CD4-positive, alpha-beta memory T cell (primary cell): Measurements from ENCODE around the gene FAAP20. TPM values are rescaled to one million over a fixed set of nuclear protein-coding genes. Genes with fewer than 3 reads are reported as not detected.

ENCODE experiments used
- CTCF ChIA-PET: fragments of 350-600 bp; sonication (Branson Sonifier 250); formaldehyde crosslinking; loops from one replicate; lab custom pipeline; 2021; ENCODE audit warnings: inconsistent platforms; ENCODE audit not compliant: partially characterized antibody; lab: Charles Lee
- POLR2A ChIA-PET: fragments of 350-600 bp; sonication (Branson Sonifier 250); formaldehyde crosslinking; loops from one replicate; lab custom pipeline; 2021; ENCODE audit not compliant: partially characterized antibody; lab: Charles Lee
- DNase-seq, 5 donors: peaks; one replicate each; pipeline versions ENCODE4 v3.0.0 to v3.0.0-alpha.2; 2020 to 2022; ENCODE audit warnings: mixed read lengths in 1 of 5
- H3K27ac ChIP-seq: one replicate; pipeline ENCODE4 v1.7.0; 2013; ENCODE audit warnings: low read depth, low read length
- H3K27me3 ChIP-seq: 2 replicates; pipeline ENCODE4 v1.7.0; 2013; ENCODE audit warnings: mild to moderate bottlenecking, low read length, moderate library complexity; ENCODE audit not compliant: insufficient read depth
- H3K36me3 ChIP-seq: 2 replicates; pipeline ENCODE4 v1.7.0; 2013; ENCODE audit warnings: mild to moderate bottlenecking, low read length, moderate library complexity; ENCODE audit not compliant: insufficient read depth
- H3K4me1 ChIP-seq: 2 replicates; pipeline ENCODE4 v1.7.0; 2013; ENCODE audit warnings: mild to moderate bottlenecking, low read length, moderate library complexity; ENCODE audit not compliant: insufficient read depth
- H3K4me3 ChIP-seq, 2 donors: one replicate each; pipeline ENCODE4 v1.7.0; 2013; ENCODE audit warnings: low read length in 2 of 2, mild to moderate bottlenecking in 1 of 2
- H3K9me3 ChIP-seq, 2 donors: one replicate each; pipeline ENCODE4 v1.7.0; 2013; ENCODE audit warnings: low read length in 2 of 2, control low read depth in 1 of 2; ENCODE audit not compliant: control insufficient read depth in 1 of 2
- H3K27ac Mint-ChIP-seq, 7 donors: one replicate each; pipeline ENCODE4 v1.8.0; 2020 to 2021; ENCODE audit warnings: mixed read lengths in 7 of 7, mild to moderate bottlenecking in 6 of 7, inconsistent platforms in 3 of 7, moderate library complexity in 3 of 7
- H3K27me3 Mint-ChIP-seq, 2 donors: one replicate each; pipeline ENCODE4 v1.8.0; 2020 to 2021; ENCODE audit warnings: mixed read lengths in 2 of 2
- H3K36me3 Mint-ChIP-seq, 2 donors: one replicate each; pipeline ENCODE4 v1.8.0; 2020 to 2021; ENCODE audit warnings: mixed read lengths in 2 of 2, inconsistent platforms in 1 of 2, mild to moderate bottlenecking in 1 of 2
- H3K4me1 Mint-ChIP-seq, 4 donors: one replicate each; pipeline ENCODE4 v1.8.0; 2020 to 2021; ENCODE audit warnings: mixed read lengths in 4 of 4, mild to moderate bottlenecking in 1 of 4
- H3K4me3 Mint-ChIP-seq, 8 donors: one replicate each; pipeline ENCODE4 v1.8.0; 2020 to 2021; ENCODE audit warnings: mixed read lengths in 8 of 8, mild to moderate bottlenecking in 7 of 8, moderate library complexity in 6 of 8, inconsistent platforms in 3 of 8
- H3K9me3 Mint-ChIP-seq, 8 donors: one replicate each; pipeline ENCODE4 v1.8.0; 2020 to 2021; ENCODE audit warnings: mixed read lengths in 8 of 8, mild to moderate bottlenecking in 5 of 8, inconsistent platforms in 3 of 8, moderate library complexity in 1 of 8
- intact Hi-C: fragments of 100-400 bp; cut with micrococcal nuclease; formaldehyde crosslinking; loops from one replicate; pipeline ENCODE4 v1.15.1; 2023
- polyA plus RNA-seq, 2 donors: library from polyadenylated mRNA; unstranded; fragments of 300-500 nt; fragmentation: Illumina TruSeq; gene quantifications; one replicate each; pipeline ENCODE4 v1.2.3, GENCODE V29; 2021
- total RNA-seq, 2 experiments: library from RNA; stranded (reverse); gene quantifications; one replicate each; pipeline ENCODE4 v1.2.3, GENCODE V29; 2021

FAAP20 gene
- total and polyA plus RNA-seq, 4 experiments from 2014 or later: 38.4 to 58.9 (median 47.5) TPM

- no peak overlapping the region for H3K4me3 ChIP-seq
- H3K27me3 ChIP-seq: no peaks in the 10 kb centered on the region
- peaks cover 5 to 27% of the 10 kb centered on the region in 2 donors for H3K36me3 Mint-ChIP-seq
- H3K9me3 Mint-ChIP-seq: peaks cover 0 to 1% (median 0%) of the 10 kb centered on the region in 8 donors
- H3K27me3 Mint-ChIP-seq: no peaks in the 10 kb centered on the region
- H3K9me3 ChIP-seq: no peaks in the 10 kb centered on the region
- H3K4me1 ChIP-seq: peaks cover 4% of the 10 kb centered on the region
- ChIA-PET POLR2A (no interaction called here), CTCF (interaction anchor here (2.1 kb wide), 1 partner anchor 10 kb away, joined by 7 read pairs; no protein-coding TSS in a partner anchor)
- H3K4me1 Mint-ChIP-seq: peaks cover 5 to 8% (median 6%) of the 10 kb centered on the region in 4 donors
- intact Hi-C loops: no loop called here
- no peak overlapping the region for H3K27ac Mint-ChIP-seq
- H3K4me3 Mint-ChIP-seq: no peak overlapping the region
- peaks cover 10% of the 10 kb centered on the region for H3K36me3 ChIP-seq
- DNase-seq: no peak
- no peak overlapping the region for H3K27ac ChIP-seq
These were observed 10.0 kb downstream of the FAAP20 start for GRCh38 chr1:2184531-2184930.

- DNase-seq: no peak
- peaks cover 0 to 4% (median 2%) of the 10 kb centered on the region in 4 donors for H3K4me1 Mint-ChIP-seq
- peaks cover 5 to 27% of the 10 kb centered on the region in 2 donors for H3K36me3 Mint-ChIP-seq
- no peaks in the 10 kb centered on the region for H3K9me3 ChIP-seq
- H3K9me3 Mint-ChIP-seq: peaks cover 0 to 1% (median 0%) of the 10 kb centered on the region in 8 donors
- POLR2A ChIA-PET: no interaction called here
- H3K27me3 ChIP-seq: no peaks in the 10 kb centered on the region
- H3K4me3 ChIP-seq: no peak overlapping the region
- no peak overlapping the region for H3K27ac Mint-ChIP-seq
- H3K27ac ChIP-seq: no peak overlapping the region
- H3K4me3 Mint-ChIP-seq: no peak overlapping the region
- no peaks in the 10 kb centered on the region for H3K4me1 ChIP-seq
- no peaks in the 10 kb centered on the region for H3K27me3 Mint-ChIP-seq
- intact Hi-C loops: no loop called here
- CTCF ChIA-PET: interaction anchor here (2.1 kb wide), 1 partner anchor 10 kb away, joined by 7 read pairs; no protein-coding TSS in a partner anchor
- peaks cover 10% of the 10 kb centered on the region for H3K36me3 ChIP-seq
These were observed 10.6 kb downstream of the FAAP20 start for GRCh38 chr1:2183937-2184334.

GRCh38 chr1:2182376-2182775 is 12.2 kb downstream of the FAAP20 start:
- H3K36me3 ChIP-seq: peaks cover 10% of the 10 kb centered on the region
- Mint-ChIP-seq H3K4me3 (no peak overlapping the region), H3K27me3 (no peaks in the 10 kb centered on the region), H3K36me3 (peaks cover 5 to 32% of the 10 kb centered on the region in 2 donors), H3K9me3 (peaks cover 0 to 1% (median 0%) of the 10 kb centered on the region in 8 donors), H3K4me1 (peaks cover 0 to 4% (median under 1%) of the 10 kb centered on the region in 4 donors), H3K27ac (peak overlapping the region in 1 of 7 donors; percentile 46)
- intact Hi-C loops: no loop called here
- H3K27ac ChIP-seq: no peak overlapping the region
- ChIA-PET POLR2A (no interaction called here), CTCF (no interaction called here)
- no peaks in the 10 kb centered on the region for H3K9me3 ChIP-seq
- no peak overlapping the region for H3K4me3 ChIP-seq
- DNase-seq: no peak
- no peaks in the 10 kb centered on the region for H3K4me1 ChIP-seq
- no peaks in the 10 kb centered on the region for H3K27me3 ChIP-seq

GRCh38 chr1:2181752-2182151 is 12.8 kb downstream of the FAAP20 start:
- H3K4me3 ChIP-seq: no peak overlapping the region

GRCh38 chr1:2181271-2181670 is 13.3 kb downstream of the FAAP20 start:
- no peak for DNase-seq
- no peak overlapping the region for H3K4me3 Mint-ChIP-seq
- H3K27me3 Mint-ChIP-seq: no peaks in the 10 kb centered on the region
- intact Hi-C loops: no loop called here
- no peak overlapping the region for H3K27ac Mint-ChIP-seq
- Histone ChIP-seq H3K36me3 (peaks cover 10% of the 10 kb centered on the region), H3K4me3 (no peak overlapping the region), H3K27me3 (no peaks in the 10 kb centered on the region), H3K27ac (no peak overlapping the region), H3K9me3 (no peaks in the 10 kb centered on the region), H3K4me1 (no peaks in the 10 kb centered on the region)
- POLR2A ChIA-PET: interaction anchor here (0.5 to 0.6 kb wide), 2 partner anchors 45 to 54 kb away, joined by 3 to 4 read pairs; no protein-coding TSS in a partner anchor
- H3K9me3 Mint-ChIP-seq: peaks cover 0 to 1% (median 0%) of the 10 kb centered on the region in 8 donors
- H3K36me3 Mint-ChIP-seq: peaks cover 5 to 35% of the 10 kb centered on the region in 2 donors
- peaks cover 0 to 4% (median 1%) of the 10 kb centered on the region in 4 donors for H3K4me1 Mint-ChIP-seq
- CTCF ChIA-PET: no interaction called here

More at GRCh38 chr1:2181752-2182151, 12.8 kb downstream of the FAAP20 start:
- H3K36me3 ChIP-seq: peaks cover 10% of the 10 kb centered on the region
- CTCF ChIA-PET: no interaction called here
- no peaks in the 10 kb centered on the region for H3K9me3 ChIP-seq
- Mint-ChIP-seq H3K27ac (no peak overlapping the region), H3K27me3 (no peaks in the 10 kb centered on the region), H3K36me3 (peaks cover 5 to 35% of the 10 kb centered on the region in 2 donors), H3K4me1 (peaks cover 0 to 4% (median under 1%) of the 10 kb centered on the region in 4 donors), H3K9me3 (peaks cover 0 to 1% (median 0%) of the 10 kb centered on the region in 8 donors), H3K4me3 (no peak overlapping the region)
- H3K27ac ChIP-seq: no peak overlapping the region
- POLR2A ChIA-PET: interaction anchor here (0.6 kb wide), 1 partner anchor 44 kb away, joined by 3 read pairs; no protein-coding TSS in a partner anchor
- DNase-seq: no peak
- no peaks in the 10 kb centered on the region for H3K4me1 ChIP-seq
- H3K27me3 ChIP-seq: no peaks in the 10 kb centered on the region
- intact Hi-C loops: no loop called here

GRCh38 chr1:2180297-2181245 is 14.0 kb downstream of the FAAP20 start:
- Mint-ChIP-seq H3K27me3 (no peaks in the 10 kb centered on the region), H3K4me3 (no peak overlapping the region), H3K36me3 (peaks cover 5 to 36% of the 10 kb centered on the region in 2 donors), H3K27ac (peak overlapping the region in 1 of 7 donors; percentile 35), H3K4me1 (peaks cover 0 to 6% (median 2%) of the 10 kb centered on the region in 4 donors), H3K9me3 (peaks cover 0 to 1% (median 0%) of the 10 kb centered on the region in 8 donors)
- Histone ChIP-seq H3K4me1 (no peaks in the 10 kb centered on the region), H3K27me3 (no peaks in the 10 kb centered on the region), H3K27ac (no peak overlapping the region), H3K36me3 (peaks cover 10% of the 10 kb centered on the region), H3K9me3 (no peaks in the 10 kb centered on the region), H3K4me3 (no peak overlapping the region)
- CTCF ChIA-PET: no interaction called here
- intact Hi-C loops: no loop called here
- DNase-seq: no peak
- POLR2A ChIA-PET: interaction anchor here (0.5 kb wide), 1 partner anchor 54 kb away, joined by 4 read pairs; no protein-coding TSS in a partner anchor
